Measurements from ENCODE around the gene MAP2. TPM values are rescaled to one million over a fixed set of nuclear protein-coding genes. Genes with fewer than 3 reads are reported as not detected.

MAP2 gene
- total RNA-seq, 2 experiments from 2014 or later: 0.16 to 0.20 TPM

DNA sequence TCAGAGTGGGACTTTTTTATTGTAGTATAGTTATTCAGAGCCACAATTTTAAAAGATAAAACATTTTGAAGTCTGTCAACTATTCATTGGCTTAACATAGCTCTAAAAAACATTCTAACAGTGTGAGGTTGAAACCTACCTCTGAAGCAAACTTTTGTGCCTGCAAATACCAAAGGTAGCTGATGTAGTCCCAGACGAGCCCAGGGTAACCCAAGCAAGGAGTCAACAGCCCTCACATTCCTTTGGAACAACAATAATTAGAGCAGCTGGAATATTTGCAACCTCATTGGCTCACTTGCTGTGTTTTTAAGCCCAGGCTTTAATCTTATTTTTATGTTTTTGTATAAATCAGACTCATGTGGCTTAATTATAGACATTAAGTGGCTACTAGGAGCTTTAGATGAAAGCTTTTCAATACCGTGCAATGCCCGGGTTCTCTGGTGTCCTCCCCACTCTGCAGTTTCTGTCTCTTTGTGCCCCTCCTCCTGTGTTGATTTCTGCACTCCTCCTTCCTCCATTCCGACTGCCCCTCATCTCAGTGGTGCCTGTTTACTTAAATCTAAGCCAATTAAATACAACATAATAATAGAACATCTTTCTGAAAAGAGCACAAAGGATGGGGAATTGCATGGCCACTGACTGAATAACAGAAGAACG is 189.9 kb downstream of the MAP2 start:
- Mint-ChIP-seq H3K27me3 (peaks cover 15% of the 10 kb centered on the region), H3K36me3 (ENCODE audit: low read depth) (no peaks in the 10 kb centered on the region), H3K4me3 (no peak overlapping the region), H3K4me1 (ENCODE audit: low read depth) (no peaks in the 10 kb centered on the region), H3K27ac (no peak overlapping the region), H3K9me3 (no peaks in the 10 kb centered on the region)
- Histone ChIP-seq H3K4me3 (ENCODE audit: low read length) (no peak overlapping the region), H3K9me3 (ENCODE audit: control insufficient read depth in 1 of 2, insufficient read depth in 1 of 2, low read length in 2 of 2) (no peaks in the 10 kb centered on the region), H3K27me3 (ENCODE audit: control insufficient read depth in 1 of 2, insufficient read depth in 2 of 2, low read length in 2 of 2) (no peaks in the 10 kb centered on the region), H3K36me3 (ENCODE audit: insufficient read depth, low read length) (no peaks in the 10 kb centered on the region), H3K4me1 (ENCODE audit: insufficient read depth, low read length) (no peaks in the 10 kb centered on the region), H3K27ac (ENCODE audit: low read depth in 1 of 2, low read length in 2 of 2) (no peak overlapping the region)
- DNase-seq (no peak), ATAC-seq (ENCODE audit: poor library complexity) (no peak)
- CTCF ChIA-PET: no interaction called here
- TF ChIP-seq, protein P1, sequence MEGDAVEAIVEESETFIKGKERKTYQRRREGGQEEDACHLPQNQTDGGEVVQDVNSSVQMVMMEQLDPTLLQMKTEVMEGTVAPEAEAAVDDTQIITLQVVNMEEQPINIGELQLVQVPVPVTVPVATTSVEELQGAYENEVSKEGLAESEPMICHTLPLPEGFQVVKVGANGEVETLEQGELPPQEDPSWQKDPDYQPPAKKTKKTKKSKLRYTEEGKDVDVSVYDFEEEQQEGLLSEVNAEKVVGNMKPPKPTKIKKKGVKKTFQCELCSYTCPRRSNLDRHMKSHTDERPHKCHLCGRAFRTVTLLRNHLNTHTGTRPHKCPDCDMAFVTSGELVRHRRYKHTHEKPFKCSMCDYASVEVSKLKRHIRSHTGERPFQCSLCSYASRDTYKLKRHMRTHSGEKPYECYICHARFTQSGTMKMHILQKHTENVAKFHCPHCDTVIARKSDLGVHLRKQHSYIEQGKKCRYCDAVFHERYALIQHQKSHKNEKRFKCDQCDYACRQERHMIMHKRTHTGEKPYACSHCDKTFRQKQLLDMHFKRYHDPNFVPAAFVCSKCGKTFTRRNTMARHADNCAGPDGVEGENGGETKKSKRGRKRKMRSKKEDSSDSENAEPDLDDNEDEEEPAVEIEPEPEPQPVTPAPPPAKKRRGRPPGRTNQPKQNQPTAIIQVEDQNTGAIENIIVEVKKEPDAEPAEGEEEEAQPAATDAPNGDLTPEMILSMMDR (IDR thresholded peaks at IDR 0.05): no peak
- POLR2A ChIA-PET: no interaction called here
- intact Hi-C loops (cut with DNase I, micrococcal nuclease): no loop called here

DNA sequence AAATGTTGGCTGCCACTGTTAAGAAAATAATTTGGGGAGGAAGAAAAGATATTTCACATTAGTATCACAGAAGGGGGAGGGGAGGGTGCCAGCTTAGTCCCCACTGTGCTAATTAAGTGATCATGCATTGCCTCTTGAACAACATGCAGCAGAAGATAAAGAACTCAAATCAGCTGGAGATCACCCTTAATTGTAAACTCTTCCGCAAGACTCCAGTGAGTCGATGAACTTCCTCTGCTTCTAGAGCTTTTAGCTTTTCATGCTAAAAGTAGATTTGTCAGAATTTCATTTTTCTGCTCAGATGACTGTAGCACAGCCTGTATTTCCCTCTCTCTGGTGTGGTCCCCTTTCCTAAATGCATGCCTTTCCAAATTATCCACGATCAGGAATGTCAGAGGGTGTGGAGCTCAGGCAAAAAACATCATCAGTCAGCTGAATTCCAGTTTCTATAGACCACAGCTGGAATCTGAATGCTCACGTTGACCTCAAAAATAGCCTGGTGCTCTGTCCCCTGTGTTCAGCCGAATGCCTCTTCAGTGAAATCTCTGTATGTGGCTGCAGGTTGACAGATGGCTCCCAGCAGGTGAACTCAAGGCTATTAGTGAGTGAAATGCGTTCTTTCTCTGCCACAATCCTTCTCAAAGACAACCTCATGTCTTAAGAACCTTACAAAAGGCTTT is 191.0 kb downstream of the MAP2 start:
- DNase-seq: no peak
- H3K27me3 Mint-ChIP-seq: peaks cover 14% of the 10 kb centered on the region
- H3K4me1 Mint-ChIP-seq (ENCODE audit: low read depth): no peaks in the 10 kb centered on the region
- POLR2A ChIA-PET: no interaction called here
- H3K9me3 ChIP-seq (ENCODE audit: control insufficient read depth in 1 of 2, insufficient read depth in 1 of 2, low read length in 2 of 2): no peaks in the 10 kb centered on the region
- no peak overlapping the region for H3K27ac ChIP-seq (ENCODE audit: low read depth in 1 of 2, low read length in 2 of 2)
- intact Hi-C loops (cut with DNase I, micrococcal nuclease): no loop called here
- CTCF ChIA-PET: no interaction called here
- no peak overlapping the region for H3K4me3 ChIP-seq (ENCODE audit: low read length)
- no peak overlapping the region for H3K4me3 Mint-ChIP-seq
- TF ChIP-seq, protein P1 (IDR thresholded peaks at IDR 0.05): no peak
- no peaks in the 10 kb centered on the region for H3K4me1 ChIP-seq (ENCODE audit: insufficient read depth, low read length)
- H3K9me3 Mint-ChIP-seq: no peaks in the 10 kb centered on the region
- no peak for ATAC-seq (ENCODE audit: poor library complexity)
- no peak overlapping the region for H3K27ac Mint-ChIP-seq
- no peaks in the 10 kb centered on the region for H3K27me3 ChIP-seq (ENCODE audit: control insufficient read depth in 1 of 2, insufficient read depth in 2 of 2, low read length in 2 of 2)
- no peaks in the 10 kb centered on the region for H3K36me3 Mint-ChIP-seq (ENCODE audit: low read depth)
- H3K36me3 ChIP-seq (ENCODE audit: insufficient read depth, low read length): no peaks in the 10 kb centered on the region

DNA sequence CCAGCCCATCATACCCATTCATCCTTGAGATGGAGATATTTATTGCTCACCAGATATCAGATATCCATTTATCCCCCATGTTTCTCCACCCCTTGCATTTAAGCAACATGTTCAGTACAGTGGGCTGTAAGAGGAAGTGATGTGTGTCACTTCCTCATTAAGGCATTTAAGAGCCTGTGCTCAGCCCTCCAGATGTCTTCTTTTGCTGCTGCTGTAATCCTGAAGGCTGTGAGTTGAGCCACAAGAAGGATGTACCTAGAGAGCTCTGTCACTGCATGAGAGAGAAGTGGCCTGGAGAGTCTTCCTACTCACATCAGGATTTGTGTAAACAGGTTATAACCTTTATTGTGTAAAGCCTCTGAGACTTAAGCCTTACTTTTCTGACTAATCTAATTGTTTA is 195.9 kb downstream of the MAP2 start:
- Mint-ChIP-seq H3K4me1 (ENCODE audit: low read depth) (no peaks in the 10 kb centered on the region), H3K4me3 (no peak overlapping the region), H3K27me3 (peaks cover 1% of the 10 kb centered on the region), H3K27ac (no peak overlapping the region), H3K36me3 (ENCODE audit: low read depth) (no peaks in the 10 kb centered on the region), H3K9me3 (peaks cover 2% of the 10 kb centered on the region)
- POLR2A ChIA-PET: no interaction called here
- ATAC-seq (ENCODE audit: poor library complexity) (no peak), DNase-seq (peak in 2 of 14 experiments; percentile 4 to 6)
- intact Hi-C loops (cut with DNase I, micrococcal nuclease): no loop called here
- no peaks in the 10 kb centered on the region for H3K27me3 ChIP-seq (ENCODE audit: control insufficient read depth in 1 of 2, insufficient read depth in 2 of 2, low read length in 2 of 2)
- TF ChIP-seq, protein P1 (IDR thresholded peaks at IDR 0.05): no peak
- no peak overlapping the region for H3K27ac ChIP-seq (ENCODE audit: low read depth in 1 of 2, low read length in 2 of 2)
- H3K36me3 ChIP-seq (ENCODE audit: insufficient read depth, low read length): no peaks in the 10 kb centered on the region
- CTCF ChIA-PET: no interaction called here
- H3K4me3 ChIP-seq (ENCODE audit: low read length): no peak overlapping the region
- no peaks in the 10 kb centered on the region for H3K4me1 ChIP-seq (ENCODE audit: insufficient read depth, low read length)
- no peaks in the 10 kb centered on the region for H3K9me3 ChIP-seq (ENCODE audit: control insufficient read depth in 1 of 2, insufficient read depth in 1 of 2, low read length in 2 of 2)

Data from CD4-positive, alpha-beta T cell (primary cell).